Natural killer cell (primary cell): Measurements from ENCODE around the gene SEC24A. TPM values are rescaled to one million over a fixed set of nuclear protein-coding genes. Genes with fewer than 3 reads are reported as not detected.

Experiments used
- ATAC-seq, 3 donors: fragments of 150-1000 bp in 2 of 3; fragments of 200-7000 bp in 1 of 3; cut with Tn5 transposase; 1 replicate in 1 of 3; 2 replicates in 2 of 3; pipeline ENCODE4 v1.10.0; 2021; ENCODE audit warnings: mild to moderate bottlenecking in 2 of 3, moderate library complexity in 2 of 3
- DNase-seq, 2 donors: peaks; one replicate each; pipeline versions ENCODE4 v3.0.0 to v3.0.0-alpha.2; 2013 to 2021; ENCODE audit warnings: mixed read lengths in 1 of 2
- H3K27ac ChIP-seq: one replicate; pipeline ENCODE4 v1.5.1; 2013; ENCODE audit warnings: mild to moderate bottlenecking, low read length
- H3K27me3 ChIP-seq: one replicate; pipeline ENCODE4 v1.6.1; 2013; ENCODE audit warnings: low read length; ENCODE audit not compliant: control insufficient read depth, insufficient read depth
- H3K36me3 ChIP-seq: one replicate; pipeline ENCODE4 v1.6.1; 2013; ENCODE audit warnings: low read length; ENCODE audit not compliant: control insufficient read depth, insufficient read depth
- H3K4me1 ChIP-seq: one replicate; pipeline ENCODE4 v1.6.1; 2013; ENCODE audit warnings: low read length; ENCODE audit not compliant: control insufficient read depth, insufficient read depth
- H3K4me3 ChIP-seq: one replicate; pipeline ENCODE4 v1.5.1; 2013; ENCODE audit warnings: low read length
- H3K9me3 ChIP-seq: one replicate; pipeline ENCODE4 v1.6.1; 2013; ENCODE audit warnings: low read length; ENCODE audit not compliant: control insufficient read depth, insufficient read depth
- H3K27ac Mint-ChIP-seq, 2 donors: one replicate each; pipeline ENCODE4 v1.8.0; 2022; ENCODE audit warnings: mild to moderate bottlenecking in 2 of 2, mixed read lengths in 2 of 2, moderate library complexity in 1 of 2
- H3K27me3 Mint-ChIP-seq, 2 donors: one replicate each; pipeline ENCODE4 v1.8.0; 2022; ENCODE audit warnings: low read depth in 2 of 2, mixed read lengths in 2 of 2
- H3K36me3 Mint-ChIP-seq: one replicate; pipeline ENCODE4 v1.8.0; 2022; ENCODE audit warnings: mixed read lengths
- H3K4me1 Mint-ChIP-seq, 2 donors: one replicate each; pipeline ENCODE4 v1.8.0; 2022; ENCODE audit warnings: mixed read lengths in 2 of 2
- H3K4me3 Mint-ChIP-seq: one replicate; pipeline ENCODE4 v1.8.0; 2022; ENCODE audit warnings: mild to moderate bottlenecking, moderate library complexity, mixed read lengths
- H3K9me3 Mint-ChIP-seq, 2 donors: one replicate each; pipeline ENCODE4 v1.8.0; 2022; ENCODE audit warnings: mixed read lengths in 2 of 2
- CTCF ChIP-seq: fragments of 200-600 bp; IDR thresholded peaks from one replicate; pipeline ENCODE4 v1.8.0; 2022; ENCODE audit warnings: antibody characterized with exemption
- WGBS: methylation state at CpG from one replicate; pipeline ENCODE4 v1.1.7; 2013; ENCODE audit warnings: missing lambda C conversion rate; ENCODE audit not compliant: insufficient coverage; 5-methylcytosine and 5-hydroxymethylcytosine counted together
- intact Hi-C: fragments of 100-400 bp; cut with micrococcal nuclease; formaldehyde crosslinking; loops from one replicate; pipeline ENCODE4 v1.14.2; 2022
- total RNA-seq, 4 donors: library from RNA; stranded (reverse); fragments of 120-200 nt in 1 of 4; gene quantifications; one replicate each; pipeline versions ENCODE4 v1.2.3 to v1.2.4, GENCODE V29; 2013 to 2022

Gene SEC24A
- total RNA-seq, 3 donors from 2014 or later (not counting 1 experiment from before 2014, with no cell fraction given), result 20.9 to 26.1 (median 25.0) TPM

- intact Hi-C loops, result no loop called here
- ATAC-seq (no peak), DNase-seq (no peak)
- no peak overlapping the region for H3K27ac Mint-ChIP-seq
- Histone ChIP-seq H3K4me1 (no peaks in the 10 kb centered on the region), H3K4me3 (no peak overlapping the region), H3K27me3 (no peaks in the 10 kb centered on the region), H3K9me3 (no peaks in the 10 kb centered on the region), H3K36me3 (peaks cover 62% of the 10 kb centered on the region), H3K27ac (no peak overlapping the region)
- H3K4me1 Mint-ChIP-seq, result no peaks in the 10 kb centered on the region
- H3K4me3 Mint-ChIP-seq, result no peak overlapping the region
- 94% methylated on average over 10 of the region's 10 CpGs for WGBS
- TF ChIP-seq CTCF, result no peak
- H3K27me3 Mint-ChIP-seq, result no peaks in the 10 kb centered on the region
- no peaks in the 10 kb centered on the region for H3K9me3 Mint-ChIP-seq
- no peaks in the 10 kb centered on the region for H3K36me3 Mint-ChIP-seq
Measured at GRCh38 chr5:134772461-134773125, 124.0 kb downstream of the SEC24A start.

- intact Hi-C loops, result no loop called here
- no peak for TF ChIP-seq CTCF
- no peaks in the 10 kb centered on the region for H3K9me3 ChIP-seq
- DNase-seq (no peak), ATAC-seq (no peak)
- H3K4me3 ChIP-seq, result no peak overlapping the region
- H3K9me3 Mint-ChIP-seq, result no peaks in the 10 kb centered on the region
- no peaks in the 10 kb centered on the region for H3K4me1 Mint-ChIP-seq
- peaks cover 5% of the 10 kb centered on the region for H3K36me3 Mint-ChIP-seq
- peaks cover 70% of the 10 kb centered on the region for H3K36me3 ChIP-seq
- H3K27me3 ChIP-seq, result no peaks in the 10 kb centered on the region
- no peak overlapping the region for H3K27ac ChIP-seq
- no peak overlapping the region for H3K4me3 Mint-ChIP-seq
- H3K27ac Mint-ChIP-seq, result no peak overlapping the region
- no peaks in the 10 kb centered on the region for H3K4me1 ChIP-seq
- WGBS, result 88% methylated on average over 2 of the region's 2 CpGs
- no peaks in the 10 kb centered on the region for H3K27me3 Mint-ChIP-seq
Measured at GRCh38 chr5:134777366-134777765, 128.8 kb downstream of the SEC24A start.

Other genes starting within 250 kb of the SEC24A start
- gene CDKN2AIPNL, start 236.9 kb upstream of the SEC24A start, total RNA-seq, result 10 to 100 TPM; 12.3 to 15.5 (median 13.4) TPM
- gene JADE2, start 123.1 kb upstream of the SEC24A start, total RNA-seq, result 100 to 1,000 TPM; 130 to 174 (median 173) TPM
- gene SAR1B, start 16.0 kb upstream of the SEC24A start, total RNA-seq, result 10 to 100 TPM; 36.2 to 50.2 (median 41.2) TPM
- 10 to 100 TPM; 23.5 to 35.9 (median 34.6) TPM for gene CAMLG, start 89.8 kb downstream of the SEC24A start, total RNA-seq
- 10 to 100 TPM; 61.4 to 74.8 (median 67.2) TPM for gene DDX46, start 110.0 kb downstream of the SEC24A start, total RNA-seq
- 10 to 100 TPM; 42.7 to 49.8 (median 44.7) TPM for gene C5orf24, start 197.2 kb downstream of the SEC24A start, total RNA-seq
- gene TXNDC15, start 225.6 kb downstream of the SEC24A start, total RNA-seq, result 10 to 100 TPM; 36.6 to 48.3 (median 47.8) TPM